Left ventricle myocardium inferior (tissue), 1 donor: ENCODE results near the gene DEPP1. TPM values are rescaled to one million over a fixed set of nuclear protein-coding genes. Genes with fewer than 3 reads are reported as not detected.

Experiments
- DNase-seq: peaks from one replicate; pipeline ENCODE4 v3.0.0-alpha.2; 2020
- H3K27ac ChIP-seq: fragments of 200-600 bp; replicated peaks from 2 replicates; pipeline ENCODE4 v1.8.0; 2021
- H3K27me3 ChIP-seq: fragments of 200-600 bp; 2 replicates; pipeline ENCODE4 v1.8.0; 2021; ENCODE audit warnings: low read depth
- H3K36me3 ChIP-seq: fragments of 200-600 bp; 2 replicates; pipeline ENCODE4 v1.8.0; 2021
- H3K4me1 ChIP-seq: fragments of 200-600 bp; 2 replicates; pipeline ENCODE4 v1.8.0; 2021
- H3K4me3 ChIP-seq: fragments of 200-600 bp; 2 replicates; pipeline ENCODE4 v1.8.0; 2021; ENCODE audit warnings: mild to moderate bottlenecking, moderate library complexity
- H3K9me3 ChIP-seq: fragments of 200-600 bp; replicated peaks from 2 replicates; pipeline ENCODE4 v1.8.0; 2021
- intact Hi-C: fragments of 100-400 bp; cut with micrococcal nuclease; formaldehyde crosslinking; loops from one replicate; pipeline ENCODE4 v1.11.0; 2022
- total RNA-seq: library from RNA; stranded (reverse); fragmentation: NEBNext Ultra II Directional; extraction: Animal tissue kit (Norgen Biotek cat#: 25700); gene quantifications from one replicate; pipeline ENCODE4 v1.2.1, GENCODE V29; 2021
- TF ChIP-seq, protein P1 (sequence below): fragments of 200-600 bp; IDR thresholded peaks from 2 replicates; pipeline ENCODE4 v1.8.0; 2021; ENCODE audit warnings: antibody characterized with exemption, mild to moderate bottlenecking, borderline replicate concordance
- donor health status: DM: no; HTN: yes; CAD: no; lungs with severe emphysema.

The DEPP1 gene
- total RNA-seq, 1 donor from 2014 or later = 27.5 TPM

- H3K27ac ChIP-seq = peak overlapping the region; percentile 96
- no peaks in the 10 kb centered on the region for H3K27me3 ChIP-seq
- H3K36me3 ChIP-seq = peaks cover 69% of the 10 kb centered on the region
- TF ChIP-seq, protein P1, sequence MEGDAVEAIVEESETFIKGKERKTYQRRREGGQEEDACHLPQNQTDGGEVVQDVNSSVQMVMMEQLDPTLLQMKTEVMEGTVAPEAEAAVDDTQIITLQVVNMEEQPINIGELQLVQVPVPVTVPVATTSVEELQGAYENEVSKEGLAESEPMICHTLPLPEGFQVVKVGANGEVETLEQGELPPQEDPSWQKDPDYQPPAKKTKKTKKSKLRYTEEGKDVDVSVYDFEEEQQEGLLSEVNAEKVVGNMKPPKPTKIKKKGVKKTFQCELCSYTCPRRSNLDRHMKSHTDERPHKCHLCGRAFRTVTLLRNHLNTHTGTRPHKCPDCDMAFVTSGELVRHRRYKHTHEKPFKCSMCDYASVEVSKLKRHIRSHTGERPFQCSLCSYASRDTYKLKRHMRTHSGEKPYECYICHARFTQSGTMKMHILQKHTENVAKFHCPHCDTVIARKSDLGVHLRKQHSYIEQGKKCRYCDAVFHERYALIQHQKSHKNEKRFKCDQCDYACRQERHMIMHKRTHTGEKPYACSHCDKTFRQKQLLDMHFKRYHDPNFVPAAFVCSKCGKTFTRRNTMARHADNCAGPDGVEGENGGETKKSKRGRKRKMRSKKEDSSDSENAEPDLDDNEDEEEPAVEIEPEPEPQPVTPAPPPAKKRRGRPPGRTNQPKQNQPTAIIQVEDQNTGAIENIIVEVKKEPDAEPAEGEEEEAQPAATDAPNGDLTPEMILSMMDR = no peak
- no peak for DNase-seq
- intact Hi-C loops = no loop called here
- peaks cover 91% of the 10 kb centered on the region for H3K4me1 ChIP-seq
- peak overlapping the region; percentile 90 for H3K4me3 ChIP-seq
- no peaks in the 10 kb centered on the region for H3K9me3 ChIP-seq
Observed at GRCh38 chr10:44973323-44974081, 5.1 kb downstream of the DEPP1 start.

DNA sequence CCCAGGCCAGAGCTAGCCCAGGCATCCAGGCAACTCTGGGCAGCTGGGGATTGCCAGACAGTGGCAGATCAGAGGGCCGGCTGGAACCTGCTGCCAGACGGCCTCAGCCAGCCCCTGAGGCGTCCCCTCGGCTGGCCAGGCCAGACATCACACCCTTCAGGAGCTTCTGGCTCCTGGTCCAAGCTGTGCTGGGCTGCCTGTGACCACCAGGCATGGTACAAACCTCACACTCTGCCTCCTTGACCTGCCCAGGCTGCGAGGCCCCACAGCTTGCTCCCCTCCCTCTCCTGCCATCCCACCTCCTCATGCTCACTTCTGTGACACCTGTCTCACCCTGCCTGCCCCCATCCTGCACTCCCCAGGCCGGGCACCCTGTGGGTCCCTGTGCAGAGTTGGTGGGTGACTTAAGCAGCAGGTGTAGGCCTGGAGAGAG, 5.7 kb downstream of the DEPP1 start:
- Histone ChIP-seq H3K4me1 (peaks cover 91% of the 10 kb centered on the region), H3K27ac (peak overlapping the region; percentile 96), H3K27me3 (no peaks in the 10 kb centered on the region), H3K36me3 (peaks cover 64% of the 10 kb centered on the region), H3K9me3 (no peaks in the 10 kb centered on the region), H3K4me3 (peak overlapping the region; percentile 11)
- TF ChIP-seq, protein P1 = no peak
- intact Hi-C loops = no loop called here
- DNase-seq = no peak

- TF ChIP-seq, protein P1 = no peak
- no peak for DNase-seq
- Histone ChIP-seq H3K9me3 (no peaks in the 10 kb centered on the region), H3K4me3 (no peak overlapping the region), H3K27ac (peak overlapping the region; percentile 96), H3K36me3 (peaks cover 56% of the 10 kb centered on the region), H3K27me3 (no peaks in the 10 kb centered on the region), H3K4me1 (peaks cover 91% of the 10 kb centered on the region)
- intact Hi-C loops = no loop called here
Observed at GRCh38 chr10:44971935-44972757, 6.5 kb downstream of the DEPP1 start.

GRCh38 chr10:44971434-44971833, 7.2 kb downstream of the DEPP1 start:
- intact Hi-C loops = no loop called here
- TF ChIP-seq, protein P1 = no peak
- Histone ChIP-seq H3K4me1 (peaks cover 91% of the 10 kb centered on the region), H3K27ac (peak overlapping the region; percentile 96), H3K9me3 (no peaks in the 10 kb centered on the region), H3K36me3 (peaks cover 49% of the 10 kb centered on the region), H3K4me3 (no peak overlapping the region), H3K27me3 (no peaks in the 10 kb centered on the region)
- no peak for DNase-seq

- peaks cover 91% of the 10 kb centered on the region for H3K4me1 ChIP-seq
- no peak for DNase-seq
- no peaks in the 10 kb centered on the region for H3K9me3 ChIP-seq
- TF ChIP-seq, protein P1 = no peak
- no peaks in the 10 kb centered on the region for H3K27me3 ChIP-seq
- peaks cover 44% of the 10 kb centered on the region for H3K36me3 ChIP-seq
- H3K4me3 ChIP-seq = no peak overlapping the region
- H3K27ac ChIP-seq = peak overlapping the region; percentile 96
- intact Hi-C loops = no loop called here
Observed at GRCh38 chr10:44970812-44971395, 7.7 kb downstream of the DEPP1 start.
